OCI-LY1 (cell line): Measurements from ENCODE around the gene TMPRSS11E.

Experiments used
- CTCF ChIP-seq: fragments of 200-600 bp; sonication (generic), shearing (Covaris generic); IDR thresholded peaks from 2 replicates; pipeline ENCODE4 v1.5.1; 2017; ENCODE audit warnings: mild to moderate bottlenecking, antibody characterized with exemption, low read length, moderate library complexity, mixed read lengths
- EZH2 ChIP-seq: fragments of 200-600 bp; sonication (generic), shearing (Covaris generic); IDR thresholded peaks from 2 replicates; pipeline ENCODE4 v1.8.0; 2017; ENCODE audit warnings: borderline replicate concordance, mixed run types, mild to moderate bottlenecking, antibody characterized with exemption, low read length, moderate library complexity, mixed read lengths

- no peak for TF ChIP-seq CTCF
- TF ChIP-seq EZH2, result no peak
Measured at GRCh38 chr4:68407868-68408190, 39.4 kb upstream of the TMPRSS11E start.
